GM19467 (cell line): ENCODE results near the gene AFF3.

Experiments
- ATAC-seq: cut with Tn5 transposase; IDR thresholded peaks from one replicate; pipeline ENCODE4 v1.9.1; 2021; ENCODE audit warnings: mild to moderate bottlenecking, moderate library complexity; ENCODE audit not compliant: unreplicated experiment

Gene AFF3

DNA sequence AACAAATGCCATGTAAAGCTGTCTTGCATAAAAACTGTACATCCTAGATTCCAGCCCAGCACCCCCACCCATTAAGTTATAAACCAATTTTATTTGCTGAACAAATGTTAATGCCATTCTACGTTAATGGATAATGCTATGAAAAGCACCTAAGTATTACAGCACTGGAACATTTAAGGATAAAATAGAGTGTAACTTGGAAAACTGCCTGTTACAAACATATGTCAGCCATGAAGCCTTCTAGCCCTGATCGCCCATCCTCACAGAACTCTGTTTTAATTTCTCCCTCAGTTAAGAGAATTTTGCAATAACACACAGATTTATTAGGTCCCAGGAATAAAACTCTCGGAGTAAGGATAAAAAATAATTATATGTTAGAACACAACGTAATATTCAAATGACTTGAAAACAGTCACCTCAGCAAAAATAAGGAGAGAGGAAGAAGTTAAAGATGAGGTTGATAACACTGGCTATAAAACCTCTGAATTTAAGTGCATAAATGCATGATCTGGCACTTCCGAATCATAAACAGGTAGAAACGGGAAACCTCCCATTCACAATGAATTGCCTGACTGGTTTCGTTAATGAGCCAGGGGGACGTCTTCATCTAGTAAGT lies 308.7 kb downstream of the AFF3 start:
- ATAC-seq: no peak

DNA sequence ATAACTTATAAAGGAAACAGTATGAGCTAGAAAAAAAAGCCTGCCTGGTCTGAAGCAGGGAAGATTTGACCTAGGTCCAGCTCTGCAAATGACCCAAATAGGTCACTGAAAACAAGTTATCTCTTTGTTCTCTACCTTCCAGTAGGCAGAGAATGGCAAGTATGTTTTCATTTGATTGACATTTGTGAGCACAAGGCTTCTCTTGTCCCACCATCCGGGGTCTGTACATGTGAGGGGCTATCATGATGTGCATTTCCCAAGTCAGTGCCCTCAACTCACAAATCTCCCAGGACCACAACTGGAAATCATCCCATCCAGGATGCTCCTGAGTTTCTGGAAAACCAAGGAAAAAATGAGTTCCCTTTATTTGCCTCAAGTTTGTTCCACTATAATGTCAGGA lies 309.5 kb downstream of the AFF3 start:
- no peak for ATAC-seq

DNA sequence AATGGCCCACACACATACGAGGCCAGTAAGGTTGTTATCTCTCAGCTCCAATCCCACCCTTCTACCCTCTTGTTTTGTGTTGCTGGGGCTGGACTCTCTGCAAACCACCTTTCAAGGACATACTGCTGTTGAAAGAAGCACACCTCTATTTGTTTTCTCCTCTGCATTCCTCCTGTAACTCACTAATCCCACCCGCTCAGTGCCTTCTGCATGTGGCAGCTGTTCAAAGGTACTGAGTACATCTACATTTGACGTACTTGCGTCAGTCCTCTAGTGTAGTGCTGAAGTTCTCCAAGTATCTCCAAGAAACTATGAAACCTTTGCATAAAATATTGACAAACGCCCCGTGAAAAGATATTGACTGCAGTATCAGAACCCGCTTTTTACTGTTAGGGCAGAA lies 310.6 kb downstream of the AFF3 start:
- no peak for ATAC-seq

DNA sequence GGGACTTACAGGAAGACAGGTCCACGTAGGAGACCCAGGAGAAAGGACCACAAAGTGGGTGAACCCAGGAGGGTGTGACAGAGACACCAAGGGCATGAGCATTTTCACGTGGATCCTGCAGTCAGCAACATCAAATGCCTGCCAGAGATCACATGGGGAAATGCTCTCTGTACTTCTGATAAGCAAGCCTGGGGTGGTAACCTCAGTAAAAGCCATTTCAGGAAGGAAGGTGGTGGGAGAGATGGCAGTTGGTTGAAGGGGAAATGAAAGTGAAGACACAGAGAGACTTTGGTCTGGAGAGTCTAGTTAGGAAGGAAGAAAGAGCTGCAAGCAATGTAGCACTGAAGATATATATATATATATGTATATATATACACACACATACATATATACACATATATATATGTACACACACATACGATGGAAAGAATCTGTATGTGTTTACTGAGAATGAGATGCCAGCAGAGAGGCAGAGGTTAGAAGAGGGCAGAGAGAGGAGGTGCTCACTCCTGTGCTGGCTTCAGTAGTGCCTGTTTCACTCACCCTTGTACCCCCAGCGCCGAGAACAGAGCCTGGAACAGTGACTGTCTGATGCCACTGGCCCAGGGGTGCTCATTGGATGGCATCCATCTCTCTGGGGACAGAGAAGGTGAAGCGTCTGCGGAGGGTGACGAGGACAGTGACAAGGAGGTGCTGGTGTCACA lies 314.9 kb downstream of the AFF3 start:
- no peak for ATAC-seq

- no peak for ATAC-seq
These were observed 316.8 kb downstream of the AFF3 start for GRCh38 chr2:99825630-99826029.

DNA sequence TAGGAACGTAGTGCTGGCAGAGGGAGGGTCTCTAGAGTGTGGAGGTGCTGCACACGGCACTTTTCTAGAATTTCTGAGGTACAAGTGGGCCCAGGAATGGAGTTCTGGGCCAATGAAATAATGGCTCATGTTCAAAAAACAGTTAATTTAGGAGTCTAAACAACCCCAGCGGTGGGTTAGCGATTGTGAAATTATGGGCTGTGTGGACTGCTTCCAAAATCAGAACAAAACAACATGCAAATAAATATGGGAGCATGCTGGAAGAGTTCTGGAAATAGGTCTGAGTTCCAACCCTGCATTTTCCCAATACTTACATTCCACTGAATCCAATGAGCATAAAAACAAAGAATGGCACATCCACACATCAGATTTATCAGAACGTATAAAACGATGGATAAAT lies 317.6 kb downstream of the AFF3 start:
- ATAC-seq: no peak

DNA sequence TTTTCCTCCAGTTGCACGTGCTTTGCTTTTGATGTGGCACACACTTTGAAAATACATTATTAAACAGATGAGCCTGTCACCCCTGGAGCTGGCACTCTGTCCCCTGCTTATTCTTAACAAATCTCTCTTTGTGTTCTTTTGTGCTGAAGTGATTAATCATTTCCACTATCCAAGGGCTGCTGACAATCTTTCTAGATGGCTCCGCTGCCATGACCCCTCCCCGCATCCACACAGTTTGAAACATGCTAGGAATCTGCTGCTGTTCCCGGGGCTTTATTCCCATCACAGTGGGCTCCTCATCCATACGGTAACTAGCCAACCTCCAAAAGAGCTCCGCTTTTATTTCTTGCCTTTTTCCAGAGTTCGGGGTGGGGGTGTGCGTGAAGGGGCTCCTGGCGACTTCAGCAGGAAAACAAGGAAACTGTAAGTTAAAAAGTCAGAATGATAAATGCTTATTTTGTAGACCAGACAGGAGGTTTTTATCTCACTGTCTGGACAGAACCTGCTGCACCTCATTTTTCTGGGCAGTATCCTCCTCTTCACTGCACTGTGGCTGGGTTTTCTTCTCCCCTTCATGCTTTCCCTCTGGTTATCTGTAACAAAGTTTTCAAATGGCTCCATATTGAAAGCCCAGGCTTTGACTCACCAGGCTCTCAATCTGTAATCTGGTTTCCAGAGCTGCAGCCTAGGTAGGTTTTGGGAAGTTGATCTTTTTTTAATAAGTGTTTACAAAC lies 319.7 kb downstream of the AFF3 start:
- no peak for ATAC-seq

DNA sequence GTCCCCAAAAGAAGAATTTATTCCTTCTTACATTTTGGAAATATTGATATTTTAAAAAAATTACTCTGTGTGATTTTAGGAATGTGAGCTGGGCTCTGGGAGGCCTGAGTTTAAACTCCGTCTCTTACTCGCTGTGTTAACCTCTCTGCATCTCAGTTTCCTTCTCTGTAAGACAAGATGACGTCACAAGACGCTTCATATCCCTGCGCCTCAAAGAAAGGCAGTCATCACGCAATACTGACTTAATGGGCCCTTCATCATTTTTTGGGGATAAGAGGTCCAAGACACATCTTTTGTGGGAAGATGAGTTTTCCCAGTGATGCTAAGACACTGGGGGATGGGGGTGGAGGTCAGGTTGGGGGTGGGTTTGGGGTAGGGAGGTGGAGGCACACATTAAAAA lies 320.4 kb downstream of the AFF3 start:
- ATAC-seq: no peak

GRCh38 chr2:99821572-99821971 lies 320.8 kb downstream of the AFF3 start:
- ATAC-seq: no peak

- no peak for ATAC-seq
These were observed 321.4 kb downstream of the AFF3 start for GRCh38 chr2:99821039-99821438.

DNA sequence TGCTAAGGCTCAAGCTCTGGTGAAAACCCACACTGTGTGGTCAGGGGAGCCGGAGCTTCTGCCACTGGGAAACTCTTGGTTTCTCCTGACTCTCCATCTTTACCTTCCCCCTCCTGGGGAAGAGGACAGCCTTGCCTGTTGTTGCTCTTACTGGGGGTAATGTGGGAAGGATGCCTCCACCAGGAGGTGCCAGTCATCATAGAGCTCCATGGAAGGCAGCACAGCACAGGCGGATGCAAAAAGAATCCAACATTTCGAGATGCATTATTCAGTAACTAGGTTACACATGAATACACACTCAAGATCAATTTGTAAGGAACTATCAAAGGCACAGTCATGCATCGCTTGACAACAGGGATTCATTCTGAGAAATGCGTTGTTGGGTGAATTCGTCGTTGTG lies 322.6 kb downstream of the AFF3 start:
- ATAC-seq: no peak

DNA sequence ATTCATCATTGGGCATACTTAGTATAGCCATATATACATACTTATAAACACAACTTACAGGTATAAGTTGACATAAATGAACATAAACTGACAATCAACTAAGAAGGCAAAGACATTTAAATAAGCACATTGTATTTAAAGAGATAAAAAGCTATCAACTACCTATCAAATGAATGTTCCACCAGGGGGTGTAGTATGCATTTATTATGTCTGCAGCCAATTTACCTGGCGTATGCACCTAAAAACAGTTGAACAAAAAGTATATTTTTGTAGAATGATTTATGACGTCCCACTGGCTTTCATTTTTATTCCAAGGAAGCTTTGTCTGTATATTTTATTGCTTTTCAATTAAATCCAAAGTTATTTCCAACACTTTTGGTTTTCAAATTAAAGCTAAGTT lies 323.5 kb downstream of the AFF3 start:
- ATAC-seq: no peak

DNA sequence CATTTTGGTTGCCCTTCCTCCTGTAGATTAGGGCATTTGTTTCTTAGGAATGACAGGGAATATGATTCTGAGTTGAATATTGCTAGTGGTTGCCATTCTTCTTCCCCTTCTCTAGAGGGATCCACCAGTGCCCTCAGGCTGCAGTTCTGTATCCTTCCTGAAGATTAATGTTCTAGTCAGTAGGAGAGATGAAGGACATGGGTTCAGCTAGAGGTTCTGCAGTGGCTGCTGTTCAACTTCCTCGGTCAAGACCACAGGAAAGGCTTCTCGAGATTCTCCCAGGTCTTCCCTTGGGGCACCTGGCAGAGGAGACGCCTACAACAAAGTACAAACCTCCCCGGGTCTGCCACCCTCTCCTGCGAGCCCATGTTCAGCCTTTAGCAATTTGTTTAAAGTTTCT lies 325.5 kb downstream of the AFF3 start:
- no peak for ATAC-seq

DNA sequence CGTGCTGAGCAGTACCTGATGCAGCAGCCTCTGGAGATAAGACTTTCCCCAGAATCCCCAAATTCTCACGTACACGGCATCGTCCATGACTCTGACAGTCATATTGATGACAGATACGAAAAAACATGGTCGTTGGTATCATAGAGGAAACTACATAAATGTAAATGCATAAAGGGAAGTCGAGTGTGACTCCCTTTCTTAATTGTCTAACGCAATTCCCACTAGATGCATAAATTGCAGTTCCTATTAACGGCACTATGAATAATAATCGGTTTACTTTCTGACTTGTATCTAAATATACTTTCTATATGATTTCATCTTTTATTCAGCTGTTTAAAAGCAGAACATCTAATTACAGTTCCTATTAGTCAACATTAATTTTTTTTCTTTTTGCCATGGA lies 330.0 kb downstream of the AFF3 start:
- no peak for ATAC-seq

DNA sequence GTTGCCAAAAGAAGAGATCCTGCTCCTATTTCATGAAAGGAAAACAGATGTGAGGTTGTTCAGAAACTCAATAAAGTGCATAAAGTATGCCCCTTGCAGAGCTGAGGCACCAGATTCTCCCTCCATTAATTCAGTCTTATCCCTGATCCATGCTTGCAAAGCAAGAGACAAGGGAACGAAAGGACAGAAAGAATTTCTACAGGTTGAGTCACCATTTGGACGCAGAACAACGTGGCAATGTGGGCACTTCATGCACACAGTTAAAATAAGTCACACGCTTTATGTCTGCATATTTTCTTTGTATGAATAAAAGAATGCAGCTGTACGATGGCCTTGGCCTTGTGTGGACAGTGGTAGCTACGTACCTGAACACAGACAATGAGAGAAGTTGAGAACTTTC lies 330.8 kb downstream of the AFF3 start:
- no peak for ATAC-seq

DNA sequence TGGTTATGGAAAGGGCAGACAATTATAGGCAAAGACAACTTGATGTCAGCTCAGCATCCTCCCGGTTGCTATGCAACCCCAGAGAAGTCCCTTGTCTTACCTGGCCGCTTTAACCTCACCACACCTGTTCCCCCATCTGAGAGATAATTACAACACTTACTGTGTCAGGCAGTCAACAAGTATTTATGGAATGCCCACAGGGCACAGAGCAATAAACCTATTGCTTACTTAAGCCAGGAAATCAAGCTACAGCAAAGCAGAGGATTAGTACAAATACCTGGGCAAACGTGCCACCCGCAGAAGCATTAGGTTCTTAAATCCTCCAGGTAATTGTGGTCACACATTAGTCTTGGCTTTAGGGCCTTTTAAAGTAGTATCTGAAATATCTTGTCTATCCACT lies 332.2 kb downstream of the AFF3 start:
- no peak for ATAC-seq

DNA sequence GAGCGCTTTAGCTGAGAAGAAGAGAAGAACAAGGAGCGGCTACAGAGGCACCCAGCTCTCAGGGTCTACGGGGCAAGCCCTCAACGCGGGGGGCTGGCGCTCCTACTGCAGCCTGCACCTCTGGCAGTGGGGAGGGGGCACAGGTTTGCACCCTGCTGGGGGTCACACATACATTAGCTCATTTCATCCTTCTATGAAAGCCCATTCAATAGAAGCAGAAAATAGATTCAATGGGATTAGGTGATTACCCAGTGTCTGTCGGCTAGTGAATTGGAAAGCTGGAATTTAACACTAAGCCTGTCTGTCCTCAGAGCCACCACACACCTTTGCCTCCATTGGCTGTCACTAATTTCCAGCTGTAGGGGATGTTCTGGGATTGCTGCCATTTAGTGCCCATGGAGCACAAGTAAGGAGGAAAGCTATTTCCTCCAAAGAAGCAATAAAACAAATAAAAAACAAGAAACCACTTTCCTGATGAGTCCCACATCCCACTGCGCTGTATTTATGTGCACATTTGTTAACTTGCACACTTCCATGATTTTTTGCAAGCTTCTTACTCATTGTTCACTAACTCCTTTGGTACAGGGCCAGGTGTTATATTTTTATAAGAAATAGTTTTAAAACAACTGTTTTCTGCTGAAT lies 333.0 kb downstream of the AFF3 start:
- no peak for ATAC-seq

DNA sequence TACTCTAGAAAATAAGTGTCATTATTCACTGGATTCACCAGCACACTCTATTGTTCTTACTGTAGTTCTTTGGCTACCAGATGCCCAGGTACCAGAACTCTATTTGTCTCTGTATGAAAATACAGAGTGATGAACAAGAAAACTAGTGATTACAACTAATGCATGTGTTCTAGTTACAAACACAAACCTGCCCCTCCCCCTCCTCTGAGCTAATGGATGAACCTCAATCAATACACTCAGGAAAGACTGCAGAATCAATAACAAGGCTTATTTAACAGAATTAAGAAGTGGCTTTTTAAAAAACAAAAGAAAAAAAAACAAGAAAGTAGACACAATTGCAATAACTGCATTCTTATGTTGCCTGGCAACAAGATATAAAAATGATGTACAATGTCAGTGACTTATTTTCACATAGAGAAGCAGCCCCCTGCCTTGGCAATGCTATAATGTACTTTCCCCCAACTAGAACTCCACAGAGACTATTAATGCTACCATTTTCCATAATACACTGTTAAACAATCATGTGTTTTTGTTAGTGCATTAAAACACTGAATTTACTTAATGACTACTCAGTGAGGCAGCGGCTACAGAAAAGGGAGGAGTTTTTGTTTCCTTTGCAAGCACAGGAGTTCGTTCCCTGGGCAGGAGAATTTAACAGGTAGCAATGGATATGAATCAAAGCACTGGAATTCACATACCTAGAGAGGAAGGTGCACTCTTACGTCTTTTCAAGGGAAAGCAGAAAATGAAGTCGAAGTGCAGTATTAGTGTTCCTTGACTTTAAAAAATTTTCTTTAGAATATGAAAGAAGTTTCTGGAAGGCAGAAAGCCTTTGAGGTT lies 333.8 kb downstream of the AFF3 start:
- ATAC-seq: no peak

DNA sequence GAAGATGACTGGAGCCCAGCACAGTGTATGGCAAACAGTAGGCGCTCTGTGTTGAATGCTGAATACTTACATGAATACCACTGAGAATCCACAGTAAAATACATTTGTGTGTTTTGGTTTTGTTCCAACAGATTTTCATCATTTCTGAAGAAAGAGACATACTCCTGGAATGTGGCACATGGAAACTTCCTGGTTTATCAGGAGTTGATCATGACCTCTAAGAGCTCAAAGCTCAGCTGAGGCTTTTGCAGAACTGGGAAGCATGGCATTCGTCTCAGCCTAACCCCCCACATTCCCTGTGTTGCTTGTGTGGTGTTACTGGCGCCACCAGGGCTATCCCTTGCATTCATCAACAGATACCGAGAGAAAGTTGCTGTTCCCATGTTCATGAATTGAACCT lies 335.6 kb downstream of the AFF3 start:
- no peak for ATAC-seq

DNA sequence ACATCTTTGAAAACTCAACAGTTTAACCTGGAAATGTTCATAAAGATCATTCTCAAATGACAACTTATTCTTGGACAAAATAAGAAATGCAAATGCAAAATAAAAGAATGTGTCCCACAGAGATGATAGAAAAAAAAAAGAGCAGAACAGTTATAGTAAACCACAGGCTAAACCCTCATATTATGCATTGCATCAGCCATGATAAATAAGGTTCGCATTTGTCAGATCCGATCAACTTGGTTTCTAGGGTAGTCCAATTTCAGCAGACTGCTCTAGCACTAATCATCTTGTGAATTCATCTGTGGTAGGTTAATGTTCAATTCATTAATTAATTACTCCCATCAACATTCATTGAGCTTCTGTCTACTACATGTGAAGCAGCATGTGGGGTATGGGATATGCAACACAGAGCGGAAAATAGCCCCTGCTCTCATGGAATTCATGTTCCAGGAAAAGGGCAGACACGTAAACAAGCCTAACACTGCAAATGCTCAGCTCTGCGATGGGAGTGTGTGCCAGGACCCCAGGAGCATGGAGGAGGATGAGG lies 336.4 kb downstream of the AFF3 start:
- ATAC-seq: no peak

- ATAC-seq: no peak
These were observed 338.5 kb downstream of the AFF3 start for GRCh38 chr2:99803846-99804245.
